Left renal pelvis (tissue), 4 donors: ENCODE results near the gene OVAAL. TPM values are rescaled to one million over a fixed set of nuclear protein-coding genes. Genes with fewer than 3 reads are reported as not detected.

Experiments used
- DNase-seq, 4 donors: peaks; one replicate each; pipeline ENCODE4 v3.0.0-alpha.2; 2013; ENCODE audit warnings: low read depth in 4 of 4, low spot score in 3 of 4
- polyA plus RNA-seq, 4 donors: library from polyadenylated mRNA; unstranded; fragments of 120-200 nt; gene quantifications; one replicate each; pipeline ENCODE4 v1.2.1, GENCODE V29; 2013; ENCODE audit not compliant: insufficient read length in 4 of 4

Gene OVAAL
- polyA plus RNA-seq, 4 donors = not detected

DNA sequence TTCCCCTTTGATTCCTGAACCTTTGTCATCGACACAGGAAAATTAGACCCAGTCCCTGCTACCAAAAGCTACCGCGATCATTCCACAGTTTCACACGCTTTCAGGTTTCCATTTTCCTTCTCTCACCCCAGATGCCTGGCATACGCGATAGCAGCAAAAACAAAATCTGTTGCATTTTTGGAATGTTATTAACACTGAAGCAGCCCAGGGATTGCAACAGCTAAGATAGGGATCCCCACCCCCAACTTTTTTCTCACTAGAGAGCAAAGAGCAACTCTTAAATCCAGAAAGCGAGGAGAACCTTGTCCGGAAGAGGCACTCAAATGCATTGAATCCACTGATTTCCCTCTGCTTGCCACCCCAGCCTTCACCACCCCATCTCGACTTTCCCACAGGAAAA lies 8.9 kb downstream of the OVAAL start:
- DNase-seq = no peak

DNA sequence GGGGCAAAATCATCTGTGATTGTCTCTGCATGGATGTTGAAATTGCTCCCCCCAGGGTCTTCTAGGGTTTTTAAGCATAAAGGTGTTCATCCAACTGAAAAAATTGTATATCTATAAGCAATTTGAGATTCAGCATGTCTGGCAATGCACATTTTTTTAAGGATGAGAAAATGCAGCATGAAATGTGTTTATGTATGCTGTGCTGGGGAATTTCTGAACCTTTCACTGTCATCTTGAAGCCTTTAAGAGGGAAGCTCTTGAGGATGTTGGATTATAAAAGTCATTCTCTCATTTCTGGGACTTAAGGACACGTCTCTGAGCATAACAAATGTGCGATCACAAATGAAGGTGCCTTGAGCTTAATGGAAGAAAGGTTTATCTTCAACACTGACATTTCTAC lies 9.4 kb downstream of the OVAAL start:
- no peak for DNase-seq

DNA sequence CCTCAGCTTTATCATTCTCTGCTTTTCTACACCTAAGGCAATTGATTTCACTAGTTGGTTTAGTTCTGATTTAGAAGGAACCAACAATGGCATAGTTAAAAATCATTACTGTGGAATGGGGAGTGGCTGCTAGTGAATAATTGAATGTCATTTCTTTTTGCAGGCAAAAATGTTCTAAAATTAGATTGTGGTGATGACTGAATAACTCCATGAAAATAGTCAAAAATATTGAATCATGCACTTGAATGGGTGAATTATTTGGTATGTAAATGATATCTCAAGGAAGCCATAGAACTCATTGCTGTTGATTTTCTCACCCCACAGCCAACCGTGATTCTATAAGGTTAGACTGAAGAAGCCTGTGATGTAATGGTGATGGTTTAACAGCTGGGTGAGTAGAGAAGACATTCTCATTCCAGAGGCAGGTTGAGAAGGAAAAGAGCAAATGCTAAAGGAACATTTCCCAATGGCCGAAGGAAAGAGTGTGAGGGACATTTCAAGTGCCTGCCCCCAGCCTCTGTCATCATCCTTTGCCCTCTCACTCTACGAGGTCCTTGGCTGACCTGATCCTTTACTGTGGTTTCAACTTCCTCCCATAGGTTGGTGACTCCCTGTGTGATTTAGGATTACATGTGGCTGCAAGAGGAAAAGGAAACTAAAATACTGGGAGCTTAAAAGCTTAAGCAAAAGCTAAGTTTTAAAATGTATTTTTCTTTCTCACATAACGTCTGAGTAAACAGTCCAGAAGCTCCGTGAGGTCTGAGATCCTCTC lies 12.5 kb downstream of the OVAAL start:
- DNase-seq = no peak

DNA sequence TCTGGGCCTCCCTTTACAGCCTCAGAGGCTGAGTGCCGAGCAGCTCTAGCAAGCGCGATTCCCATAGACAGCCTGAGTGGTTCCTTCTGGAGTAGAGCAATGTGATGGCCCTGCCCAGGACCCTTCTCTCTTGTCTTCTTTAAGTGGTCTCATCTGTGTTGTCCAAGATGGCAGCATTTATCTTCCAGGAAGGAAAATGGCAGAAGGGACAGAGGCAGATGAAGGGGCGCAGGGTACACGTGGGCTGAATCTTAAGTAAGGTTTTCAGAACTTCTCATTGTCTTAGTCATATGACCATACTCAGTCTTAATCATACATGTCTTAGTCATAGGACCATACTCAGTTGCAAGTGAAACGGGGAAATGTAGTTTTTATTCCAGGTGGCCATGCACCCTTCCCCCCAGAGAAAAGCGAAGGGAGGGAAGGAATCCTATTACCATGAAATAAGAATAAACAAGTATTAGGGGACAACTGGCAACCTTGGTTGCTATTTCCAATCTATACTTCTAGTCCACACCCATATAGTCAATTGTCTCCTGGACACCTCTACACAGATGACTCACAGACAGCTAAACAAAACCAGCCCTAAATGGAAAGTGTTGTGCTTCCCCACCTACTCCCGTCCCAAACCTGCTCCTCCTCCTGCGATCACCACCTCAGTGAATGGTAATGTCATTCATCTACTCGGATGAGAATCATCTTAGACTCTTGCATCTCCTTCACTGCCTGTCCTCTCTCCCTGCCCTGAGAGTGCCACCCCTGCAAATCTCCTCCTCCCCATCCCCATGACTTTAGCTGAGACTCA lies 13.3 kb downstream of the OVAAL start:
- DNase-seq = no peak

DNA sequence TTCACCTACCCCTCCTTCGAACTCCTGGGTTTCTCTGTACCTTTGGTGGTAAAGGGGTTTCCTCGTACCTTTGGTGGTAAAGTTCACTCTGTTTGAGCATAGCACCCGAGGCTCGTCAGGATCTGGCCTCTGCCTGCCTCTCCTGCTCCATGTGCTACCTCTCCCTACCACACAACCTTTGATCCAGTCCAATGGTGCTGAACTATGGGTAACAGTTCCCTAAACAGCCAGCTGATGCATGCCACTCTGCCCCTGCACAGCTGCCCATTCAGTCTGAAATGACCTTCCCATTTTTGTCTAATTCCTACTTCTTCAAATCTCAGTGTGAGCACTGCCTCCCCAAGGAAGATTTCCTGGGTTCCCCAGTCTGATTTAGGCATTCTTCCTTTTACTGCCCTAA lies 14.0 kb downstream of the OVAAL start:
- DNase-seq = no peak

DNA sequence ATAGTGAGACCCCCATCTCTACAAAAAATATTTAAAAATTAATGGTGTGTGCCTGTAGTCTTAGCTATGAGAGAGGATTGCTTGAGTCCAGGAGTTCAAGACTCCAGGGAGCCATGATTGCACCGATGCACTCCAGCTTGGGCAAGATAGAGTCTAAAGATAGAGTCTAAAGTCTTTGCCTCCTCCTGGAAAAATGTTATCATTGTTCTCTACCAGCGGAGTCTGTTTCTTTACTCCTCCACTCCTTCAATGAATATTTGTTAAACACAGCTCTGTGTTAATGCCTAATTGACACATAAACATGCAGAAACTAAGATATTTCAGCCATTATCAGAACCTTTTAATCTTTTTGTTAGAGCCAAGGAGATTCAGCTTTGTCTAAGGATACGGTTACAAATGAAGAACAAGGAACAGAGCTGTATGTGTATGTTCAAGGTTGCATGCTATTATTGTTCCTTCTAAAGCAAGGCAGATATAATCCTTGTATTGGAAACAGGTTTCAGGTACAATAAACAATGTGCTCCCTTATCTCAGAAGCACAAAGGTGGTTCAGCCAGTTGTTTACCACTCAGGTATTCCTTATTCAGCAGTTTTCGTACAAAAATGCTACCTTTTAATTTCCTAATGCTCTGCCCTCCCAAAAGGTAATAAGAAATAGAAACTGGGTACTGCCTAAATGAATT lies 15.4 kb downstream of the OVAAL start:
- DNase-seq = no peak

DNA sequence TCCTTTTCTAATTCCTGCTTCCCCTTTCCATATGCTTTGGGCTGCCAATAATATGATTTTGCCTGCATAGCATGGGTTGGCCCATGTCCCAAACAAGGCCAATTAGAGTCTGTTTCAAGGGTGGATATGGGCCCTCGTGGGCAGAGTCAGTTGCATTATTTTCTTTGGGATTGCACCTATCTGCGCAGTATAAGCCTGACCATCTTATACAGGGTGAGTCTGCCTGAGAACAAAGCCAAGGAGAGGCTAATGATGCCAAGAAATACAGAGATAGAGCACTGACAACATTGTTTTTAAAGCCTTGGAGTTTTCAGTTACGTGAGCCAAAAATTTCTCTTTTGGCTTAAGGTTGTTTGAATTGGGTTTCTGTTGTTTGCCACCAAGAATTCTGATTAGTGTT lies 18.6 kb downstream of the OVAAL start:
- no peak for DNase-seq

DNA sequence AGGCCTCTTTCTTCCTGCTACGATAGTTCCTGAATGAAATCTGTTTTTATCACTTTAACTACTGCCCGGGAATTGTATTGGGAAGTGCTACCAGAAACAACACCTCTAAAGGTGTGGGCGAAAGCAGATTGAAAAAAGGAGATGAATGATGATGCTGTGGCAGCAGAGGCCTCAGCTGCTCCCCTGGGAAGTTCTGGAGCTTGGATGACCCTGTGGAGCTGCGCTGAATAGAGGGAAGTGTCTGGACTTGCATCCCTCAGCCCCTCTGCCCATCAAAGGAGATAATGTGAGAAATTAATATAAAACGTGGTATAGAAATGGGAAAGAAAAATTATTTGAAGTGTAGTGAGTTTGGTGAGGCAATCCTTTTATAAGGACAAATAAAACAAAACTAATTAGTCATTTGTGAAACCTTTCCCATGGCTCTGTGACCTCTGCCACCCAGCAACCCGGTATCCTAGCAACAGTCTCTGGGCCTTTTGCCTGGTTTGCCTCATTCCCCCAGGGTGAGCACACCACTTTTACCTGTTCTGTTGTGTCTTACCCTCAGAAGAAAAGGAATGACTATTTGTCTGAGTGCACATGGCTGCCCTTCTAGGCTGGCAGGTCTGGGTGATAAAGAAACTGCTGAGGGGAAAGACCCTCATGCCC lies 21.3 kb downstream of the OVAAL start:
- DNase-seq = peak in 1 of 4 donors; percentile 25

DNA sequence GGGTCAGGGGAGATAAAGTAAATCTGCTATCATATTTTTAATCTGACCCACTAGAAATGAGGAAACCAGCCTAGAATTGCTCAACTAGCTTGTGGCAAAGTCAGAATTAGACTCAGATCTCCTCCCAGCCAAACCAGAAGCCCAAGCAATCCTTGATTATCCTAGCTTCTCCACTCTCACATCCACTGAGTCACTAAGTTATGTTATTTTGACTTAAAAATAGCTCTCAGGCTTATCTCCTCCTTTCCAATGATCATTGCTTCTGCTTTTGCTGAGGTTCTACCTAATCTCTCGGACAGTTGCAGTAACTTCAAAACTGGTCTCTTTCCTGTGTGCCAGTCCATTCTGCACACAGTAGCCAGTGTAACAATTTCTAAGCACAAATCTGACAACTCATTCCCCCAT lies 22.9 kb downstream of the OVAAL start:
- DNase-seq = no peak

DNA sequence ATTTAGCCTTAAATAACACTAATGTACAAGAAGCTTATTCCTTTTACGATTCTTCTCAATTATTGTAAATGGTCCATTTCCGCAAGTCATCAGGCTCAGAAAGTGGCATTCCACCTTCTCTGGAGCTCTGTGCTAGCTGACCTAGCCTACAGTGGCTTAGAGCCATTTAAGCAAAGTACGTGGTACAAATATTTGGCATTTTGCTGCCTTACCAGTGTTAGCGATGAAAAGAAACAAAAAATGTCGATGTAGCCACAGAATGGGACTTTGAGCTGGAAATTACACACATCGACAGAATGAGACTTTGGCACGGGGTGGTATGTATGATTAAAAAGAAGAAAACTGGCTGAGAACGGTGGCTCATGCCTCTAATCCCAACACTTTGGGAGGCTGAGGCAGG lies 26.1 kb downstream of the OVAAL start:
- DNase-seq = no peak

DNA sequence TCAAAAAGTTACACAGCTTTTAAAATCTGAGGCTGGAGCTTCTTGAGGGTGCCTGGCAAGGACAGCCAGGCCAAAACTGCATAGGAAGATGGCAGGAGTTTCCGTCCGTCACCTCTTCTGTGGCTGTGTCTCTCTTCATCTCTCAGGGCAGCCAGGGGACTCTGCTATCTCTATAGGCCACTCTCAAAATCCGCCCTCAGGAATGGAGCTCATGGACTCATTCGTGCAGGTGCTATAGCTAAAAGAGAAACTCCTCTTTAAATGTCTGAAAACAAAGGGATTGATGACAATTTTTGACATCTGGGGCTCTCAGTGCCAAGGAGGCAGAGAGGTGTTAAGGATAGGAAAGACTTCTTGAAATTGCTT lies 27.2 kb downstream of the OVAAL start:
- DNase-seq = no peak

DNA sequence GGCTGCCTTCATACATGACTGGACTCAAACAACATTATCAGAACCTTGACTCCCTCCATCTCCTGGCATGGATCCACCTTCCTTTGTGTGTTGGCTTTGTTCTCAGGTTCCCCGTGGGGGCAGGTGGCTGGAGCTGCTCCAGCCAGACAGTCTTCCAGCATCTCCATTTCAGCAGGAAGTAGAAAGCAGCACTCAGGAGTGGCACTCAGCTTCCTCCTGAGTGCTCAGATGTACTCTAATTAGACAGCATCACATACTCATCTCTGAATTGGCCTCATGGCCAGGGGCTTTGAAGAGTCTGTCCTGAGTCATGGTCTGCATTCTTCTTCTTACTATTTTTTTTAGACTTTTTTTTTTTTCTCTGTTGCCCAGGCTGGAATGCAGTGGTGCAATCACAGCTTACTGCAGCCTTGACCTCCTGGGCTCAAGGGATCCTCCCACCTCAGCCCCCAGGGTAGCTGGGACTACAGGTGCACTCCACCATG lies 27.9 kb downstream of the OVAAL start:
- peak in 1 of 4 donors; percentile 33 for DNase-seq

DNA sequence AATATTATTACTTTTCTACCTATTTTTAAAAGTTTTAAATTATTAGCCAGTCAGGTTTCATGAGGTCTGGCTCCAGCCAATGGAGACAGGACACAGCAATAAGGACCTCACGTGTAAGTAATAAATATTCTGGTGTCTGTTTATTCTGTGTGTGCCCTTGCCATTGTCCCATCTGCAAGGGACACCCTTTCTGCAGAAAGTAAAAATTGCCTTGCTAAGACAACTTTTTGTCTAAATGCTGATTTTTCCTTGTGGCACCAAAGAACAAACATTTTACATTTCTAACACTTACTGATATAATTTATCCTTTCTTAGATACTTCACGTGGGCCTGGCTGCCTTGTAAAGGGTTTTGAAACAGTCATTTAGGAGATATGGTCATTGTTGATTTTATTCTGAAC lies 29.4 kb downstream of the OVAAL start:
- no peak for DNase-seq

DNA sequence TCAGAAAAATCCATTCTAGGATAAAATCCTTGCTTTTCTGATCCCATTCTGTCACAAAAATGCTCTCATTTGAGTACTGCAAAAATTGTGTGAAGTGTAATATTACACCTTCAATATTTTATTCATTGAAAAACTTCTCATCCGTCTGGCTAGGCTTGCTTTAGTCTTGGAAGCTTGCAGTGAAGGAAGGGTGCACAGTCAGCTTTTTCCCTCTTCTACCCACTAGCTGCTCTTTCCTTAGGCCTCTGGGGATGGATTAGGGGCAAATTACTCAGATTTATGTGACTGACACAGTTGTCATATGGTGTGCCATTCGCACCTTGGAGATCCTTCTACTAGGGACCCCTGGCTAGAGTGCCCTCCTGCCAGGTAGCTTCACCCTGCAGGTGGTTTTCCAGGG lies 32.1 kb downstream of the OVAAL start:
- DNase-seq = no peak

DNA sequence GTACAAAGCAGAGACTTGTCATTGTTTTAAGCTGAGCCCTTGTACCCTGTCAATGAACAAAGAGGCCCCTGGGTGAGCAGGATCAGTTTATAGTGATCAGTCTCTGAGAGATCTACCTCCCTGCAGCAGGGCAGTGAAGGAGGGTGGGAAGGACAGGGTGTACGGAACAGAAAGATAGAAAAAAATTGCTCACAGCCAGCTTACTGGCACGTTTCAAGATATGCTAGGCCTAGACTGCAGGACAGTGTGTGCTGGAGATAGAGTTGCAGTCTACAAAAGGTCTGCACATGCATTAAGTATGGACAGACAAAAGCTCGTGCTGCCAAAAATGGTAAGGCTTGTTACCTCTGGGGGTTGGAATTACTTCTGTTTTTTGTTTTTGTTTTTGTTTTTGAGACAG lies 34.6 kb downstream of the OVAAL start:
- no peak for DNase-seq

DNA sequence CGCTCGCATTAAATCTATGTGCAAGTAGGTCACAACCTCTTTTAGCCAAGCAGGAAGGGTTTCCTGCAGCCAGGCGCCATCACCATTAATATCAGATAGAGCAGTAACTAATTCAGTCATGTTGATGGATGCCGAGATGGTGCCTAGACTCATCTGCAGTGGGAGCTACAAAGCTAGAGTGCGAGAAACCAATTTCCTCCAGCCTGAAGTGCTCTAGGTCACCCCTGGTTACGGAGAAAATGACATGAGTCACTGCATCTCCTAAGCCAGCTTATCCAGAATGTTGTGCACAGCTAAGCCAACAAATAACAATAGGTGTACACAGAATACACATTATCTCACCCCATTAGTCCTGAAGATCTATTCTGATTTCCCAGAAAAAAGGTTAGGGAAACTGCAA lies 36.0 kb downstream of the OVAAL start:
- no peak for DNase-seq

DNA sequence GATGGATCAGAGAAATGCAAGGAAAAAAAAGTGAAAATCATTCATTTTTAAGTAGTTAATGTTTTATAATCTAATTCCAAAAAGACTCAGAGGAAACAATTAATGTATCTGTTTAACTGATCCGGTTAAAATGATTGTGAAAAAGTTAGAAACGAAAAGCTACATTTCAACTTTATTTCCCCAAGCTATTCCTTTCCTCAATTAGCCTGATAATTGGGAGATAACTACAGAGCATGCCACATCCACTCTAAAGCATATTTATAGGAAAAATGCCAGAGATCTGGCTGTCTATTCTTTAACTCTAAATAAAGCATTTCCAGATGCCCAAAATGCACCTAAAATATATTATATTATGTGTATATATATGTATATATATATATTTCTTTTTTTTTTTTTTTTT lies 37.2 kb downstream of the OVAAL start:
- no peak for DNase-seq

DNA sequence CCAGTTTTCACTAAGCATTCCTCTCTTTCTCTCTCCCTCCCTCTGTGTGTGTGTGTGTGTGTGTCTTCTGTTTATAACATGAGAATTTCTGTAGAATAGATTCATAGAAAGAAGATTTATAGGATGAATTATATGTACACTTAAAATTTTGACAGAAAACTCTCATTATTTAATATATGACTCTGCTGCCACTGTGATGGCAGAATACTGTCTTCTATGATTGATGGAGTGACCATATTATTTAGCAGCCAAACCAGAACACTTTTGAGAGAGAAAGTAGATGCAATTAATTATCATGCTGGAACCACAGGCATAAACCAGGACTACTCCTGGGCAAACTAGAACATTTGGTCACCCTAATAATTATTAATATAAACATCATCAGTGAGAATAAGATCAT lies 38.8 kb downstream of the OVAAL start:
- no peak for DNase-seq

DNA sequence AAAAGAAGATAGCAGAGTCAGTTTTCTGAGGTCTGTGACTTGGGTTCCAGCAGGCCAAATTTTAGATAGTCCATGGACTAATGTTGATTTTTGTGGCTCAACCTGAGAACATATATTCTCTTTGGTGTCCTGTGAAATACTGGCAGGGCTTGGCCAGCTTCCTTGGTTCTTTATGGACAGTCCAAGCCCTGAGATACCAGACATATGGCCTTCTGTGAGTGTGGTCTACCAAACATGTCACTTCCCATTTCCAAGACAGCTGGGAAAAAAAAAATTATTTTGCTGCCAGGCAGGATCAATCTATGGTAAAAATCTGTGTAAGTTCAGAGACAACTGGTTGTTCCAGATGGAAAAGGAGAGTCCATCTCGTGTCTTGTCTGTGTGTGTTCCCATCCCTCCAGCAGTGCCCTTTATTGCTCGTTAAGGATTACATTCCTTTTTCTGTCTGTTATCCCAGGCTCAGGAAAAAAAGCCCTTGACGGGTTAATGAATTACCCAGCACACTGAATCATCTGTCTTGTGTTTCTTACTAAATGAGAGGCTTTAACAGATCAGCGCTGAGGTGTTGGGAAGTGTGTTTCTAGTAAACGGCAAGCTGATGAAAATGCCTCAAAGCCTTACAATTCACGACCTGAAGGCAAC lies 39.7 kb downstream of the OVAAL start:
- peak in 2 of 4 donors; percentile 44 to 54 for DNase-seq

DNA sequence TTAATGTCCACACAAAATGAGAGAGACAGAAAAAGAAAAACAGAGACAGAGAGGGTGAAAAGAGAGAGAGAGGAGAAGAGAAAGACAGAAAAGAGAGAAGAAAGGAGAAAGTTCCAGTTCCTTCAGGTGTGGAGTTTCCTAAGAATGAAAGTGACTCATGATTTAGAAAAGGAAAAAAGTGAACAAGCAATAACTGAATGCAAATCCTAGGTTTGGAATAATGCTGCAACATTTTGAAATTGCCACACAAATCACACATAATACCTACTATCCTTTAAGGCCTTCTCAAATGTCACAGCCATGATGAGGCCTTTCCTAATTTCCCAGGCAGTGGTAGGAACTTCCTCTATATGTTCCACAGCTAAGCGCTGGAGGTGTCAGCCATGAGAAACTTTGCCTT lies 41.6 kb downstream of the OVAAL start:
- DNase-seq = no peak

DNA sequence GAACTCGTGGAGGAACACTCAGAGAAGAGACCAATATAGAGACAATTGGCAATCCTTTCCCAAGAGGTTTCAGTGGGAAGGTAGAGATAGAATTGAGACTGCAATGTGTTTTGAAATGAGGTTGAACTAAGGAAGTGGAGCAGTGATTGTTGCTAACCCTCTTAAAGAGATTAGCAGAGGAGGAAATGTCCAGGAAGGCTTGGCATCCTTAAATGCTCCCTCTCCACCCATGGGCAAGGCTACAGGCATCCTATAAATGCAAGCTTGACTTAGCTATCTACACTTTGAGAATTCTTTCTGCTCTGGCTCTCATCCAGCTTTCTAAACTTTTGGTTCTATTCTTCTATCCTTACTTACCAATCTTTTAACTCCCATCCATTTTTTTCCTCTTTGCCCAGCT lies 42.7 kb downstream of the OVAAL start:
- no peak for DNase-seq
